Muscle layer of duodenum (tissue), 2 donors: Measurements from ENCODE around the gene IFNA4.

Experiments
- H3K27ac ChIP-seq: one replicate; pipeline ENCODE4 v1.7.0; 2013; ENCODE audit warnings: mild to moderate bottlenecking, low read length
- H3K27me3 ChIP-seq: one replicate; pipeline ENCODE4 v1.7.0; 2013; ENCODE audit warnings: low read depth, mild to moderate bottlenecking, control low read depth, low read length
- H3K36me3 ChIP-seq, 2 donors: one replicate each; pipeline ENCODE4 v1.7.0; 2013; ENCODE audit warnings: low read length in 2 of 2, control low read depth in 1 of 2, mild to moderate bottlenecking in 1 of 2; ENCODE audit not compliant: insufficient read depth in 2 of 2, control insufficient read depth in 1 of 2
- H3K4me1 ChIP-seq, 2 donors: one replicate each; pipeline ENCODE4 v1.7.0; 2013; ENCODE audit warnings: low read length in 2 of 2, mild to moderate bottlenecking in 2 of 2, control low read depth in 1 of 2, moderate library complexity in 1 of 2; ENCODE audit not compliant: insufficient read depth in 2 of 2, control insufficient read depth in 1 of 2
- H3K4me3 ChIP-seq, 2 donors: one replicate each; pipeline ENCODE4 v1.7.0; 2013; ENCODE audit warnings: low read length in 2 of 2, low read depth in 1 of 2, mild to moderate bottlenecking in 1 of 2
- H3K9me3 ChIP-seq, 2 donors: one replicate each; pipeline ENCODE4 v1.7.0; 2013; ENCODE audit warnings: low read length in 2 of 2, control low read depth in 1 of 2, mild to moderate bottlenecking in 1 of 2; ENCODE audit not compliant: control insufficient read depth in 1 of 2
- donor health status: healthy.

Gene IFNA4

DNA sequence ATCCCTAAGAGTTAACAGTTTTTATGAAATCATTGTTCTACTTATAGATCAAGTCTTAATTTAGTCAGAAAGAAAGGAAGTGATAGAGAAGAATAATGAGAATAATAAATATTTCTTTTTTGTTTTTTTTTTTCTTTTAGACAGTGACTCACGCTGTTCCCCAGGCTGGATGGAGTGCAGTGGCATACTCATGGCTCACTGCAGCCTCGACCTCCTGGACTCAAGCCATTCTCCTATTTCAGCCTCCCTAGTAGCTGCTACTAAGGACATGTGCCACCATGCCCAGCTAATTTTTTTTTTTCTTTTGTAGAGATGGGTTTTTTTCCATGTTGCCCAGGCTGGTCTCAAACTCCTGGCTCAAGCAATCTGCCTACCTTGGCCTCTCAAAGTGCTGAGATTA lies 31.9 kb downstream of the IFNA4 start:
- H3K36me3 ChIP-seq = no peaks in the 10 kb centered on the region
- no peaks in the 10 kb centered on the region for H3K4me1 ChIP-seq
- no peaks in the 10 kb centered on the region for H3K27me3 ChIP-seq
- H3K27ac ChIP-seq = no peak overlapping the region
- H3K4me3 ChIP-seq = no peak overlapping the region
- peaks cover 0 to 2% of the 10 kb centered on the region in 2 donors for H3K9me3 ChIP-seq

DNA sequence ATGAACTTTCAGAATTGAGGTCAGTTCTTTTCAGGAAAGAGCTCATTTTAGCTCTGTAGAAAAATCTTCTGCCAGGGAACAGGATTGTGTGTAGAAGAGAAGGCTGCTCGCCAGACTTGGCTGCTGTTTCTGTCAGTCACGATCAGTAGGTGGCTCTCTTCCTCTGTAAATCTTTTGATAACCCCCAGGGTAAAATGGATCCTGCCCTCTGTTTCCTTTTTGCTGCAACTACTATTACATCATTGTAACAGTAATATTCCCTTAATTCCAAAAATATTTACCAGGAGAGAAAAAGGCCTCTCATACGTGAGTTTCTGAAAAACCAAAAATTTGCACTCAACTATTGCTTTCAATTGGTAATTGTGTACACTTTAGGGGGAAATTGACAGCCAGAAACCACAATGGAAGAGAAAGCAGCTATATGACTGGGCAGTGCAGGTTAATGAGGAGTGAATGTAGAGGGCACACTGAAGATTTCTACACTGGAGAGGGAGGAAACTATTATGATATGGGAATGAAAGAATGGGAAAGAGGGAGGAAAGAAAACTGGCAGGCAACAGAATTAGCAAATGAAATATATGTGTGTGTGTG lies 33.3 kb downstream of the IFNA4 start:
- no peaks in the 10 kb centered on the region for H3K27me3 ChIP-seq
- peaks cover 0 to 2% of the 10 kb centered on the region in 2 donors for H3K9me3 ChIP-seq
- H3K4me1 ChIP-seq = no peaks in the 10 kb centered on the region
- H3K4me3 ChIP-seq = no peak overlapping the region
- no peaks in the 10 kb centered on the region for H3K36me3 ChIP-seq
- no peak overlapping the region for H3K27ac ChIP-seq

GRCh38 chr9:21153336-21154017 lies 33.9 kb downstream of the IFNA4 start:
- H3K4me1 ChIP-seq = no peaks in the 10 kb centered on the region
- H3K9me3 ChIP-seq = peaks cover 0 to 8% of the 10 kb centered on the region in 2 donors
- no peaks in the 10 kb centered on the region for H3K36me3 ChIP-seq
- no peak overlapping the region for H3K4me3 ChIP-seq
- no peak overlapping the region for H3K27ac ChIP-seq
- H3K27me3 ChIP-seq = no peaks in the 10 kb centered on the region

DNA sequence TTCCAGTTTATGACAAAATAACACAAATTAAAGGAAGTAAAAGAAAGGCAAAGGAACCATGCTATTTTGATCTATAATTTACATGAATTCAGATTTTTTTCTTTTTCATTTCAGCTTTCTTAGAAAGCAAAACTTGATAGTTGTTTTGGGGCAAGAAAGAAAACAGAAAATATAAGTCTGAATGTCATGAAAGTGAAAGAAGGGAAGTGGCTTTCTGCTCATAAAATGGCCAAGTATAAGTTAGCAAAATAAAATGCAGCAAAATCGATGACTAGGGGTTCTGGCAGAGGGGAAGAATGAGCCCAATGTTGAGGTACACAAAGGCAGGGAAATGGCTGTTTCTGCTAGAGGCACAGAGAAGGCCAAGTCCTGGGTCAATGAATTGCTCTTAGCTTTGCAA lies 42.8 kb downstream of the IFNA4 start:
- Histone ChIP-seq H3K27me3 (no peaks in the 10 kb centered on the region), H3K9me3 (peaks cover 0 to 13% of the 10 kb centered on the region in 2 donors), H3K4me1 (no peaks in the 10 kb centered on the region), H3K4me3 (no peak overlapping the region), H3K36me3 (no peaks in the 10 kb centered on the region), H3K27ac (no peak overlapping the region)

DNA sequence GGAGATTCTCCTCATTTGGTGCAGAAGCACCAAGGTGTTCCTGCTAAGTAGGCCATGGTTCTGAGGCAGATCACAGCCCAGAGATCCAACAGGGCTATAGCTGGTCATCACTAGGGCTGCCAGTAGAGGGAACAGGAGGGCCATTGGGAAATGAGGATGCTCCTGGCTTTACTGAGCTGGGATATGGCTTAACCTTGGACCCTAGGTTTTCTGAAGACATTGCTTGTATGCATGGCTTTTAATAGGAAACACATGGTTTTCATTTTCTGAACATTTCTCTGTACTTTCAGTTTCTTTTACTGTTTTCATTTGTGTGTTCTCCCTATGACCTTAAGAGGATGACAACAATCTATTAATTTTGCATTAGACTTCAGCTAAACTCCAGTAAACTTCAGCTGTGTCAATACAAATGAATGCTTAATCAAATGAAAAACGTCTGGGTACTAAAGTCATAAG lies 45.9 kb downstream of the IFNA4 start, which contains the start of gene IFNW1:
Gene IFNW1 (minus strand): TSS at position 406 of the 456 bp plus-strand sequence. CDS start 262 bp downstream, at position 144.
- Histone ChIP-seq H3K27ac (no peak within 1 kb of the TSS), H3K27me3 (no peaks in the 10 kb centered on the region), H3K9me3 (no peaks in the 10 kb centered on the region), H3K4me1 (no peaks in the 10 kb centered on the region), H3K4me3 (no peak within 1 kb of the TSS), H3K36me3 (no peaks in the 10 kb centered on the region)

DNA sequence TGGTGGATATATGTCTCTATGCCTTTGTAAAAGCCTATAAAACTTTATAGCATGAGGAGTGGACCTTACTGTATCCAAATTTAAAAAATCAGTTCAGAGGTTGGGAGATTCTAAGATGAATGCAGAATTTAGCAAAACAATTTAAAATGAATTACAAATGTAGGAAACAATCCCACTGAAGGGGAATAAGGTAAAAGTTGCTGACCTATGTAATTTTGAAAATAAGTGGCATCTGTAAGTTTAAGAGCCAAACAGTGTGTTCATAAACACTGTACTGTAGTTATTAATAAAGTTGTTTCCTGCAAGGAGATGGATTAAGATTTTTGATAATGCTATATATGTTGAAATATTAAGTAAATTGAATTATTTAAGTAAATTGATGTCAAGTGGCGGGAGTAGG lies 50.4 kb downstream of the IFNA4 start:
- Histone ChIP-seq H3K9me3 (no peaks in the 10 kb centered on the region), H3K36me3 (no peaks in the 10 kb centered on the region), H3K4me3 (no peak overlapping the region), H3K4me1 (no peaks in the 10 kb centered on the region), H3K27me3 (no peaks in the 10 kb centered on the region), H3K27ac (no peak overlapping the region)
